Measurements from ENCODE around the gene SPATA6L.

- TF ChIP-seq CTCF (IDR thresholded peaks at IDR 0.05): no peak
- no peak for TF ChIP-seq POLR2AphosphoS5 (IDR thresholded peaks at IDR 0.05)
- TF ChIP-seq EP300 (IDR thresholded peaks at IDR 0.05): no peak
Measured at GRCh38 chr9:4620057-4620765, 46.1 kb downstream of the SPATA6L start.
